T-helper 17 cell (primary cell): ENCODE data around the gene SLC24A1. TPM values are rescaled to one million over a fixed set of nuclear protein-coding genes. Genes with fewer than 3 reads are reported as not detected.

Experiments used
- ATAC-seq: fragments of 150-1000 bp; cut with Tn5 transposase; 2 replicates; pipeline ENCODE4 v1.10.0; 2021; ENCODE audit warnings: mild to moderate bottlenecking, moderate library complexity
- DNase-seq, 3 donors: peaks; one replicate each; pipeline versions ENCODE4 v3.0.0 to v3.0.0-alpha.2; 2020 to 2021
- H3K9me3 ChIP-seq: one replicate; pipeline ENCODE4 v1.7.0; 2013; ENCODE audit warnings: low read length, mild to moderate bottlenecking; ENCODE audit not compliant: control insufficient read depth, poor library complexity, severe bottlenecking
- H3K27ac Mint-ChIP-seq: one replicate; pipeline ENCODE4 v1.8.0; 2022; ENCODE audit warnings: mild to moderate bottlenecking, moderate library complexity, mixed read lengths
- H3K27me3 Mint-ChIP-seq: one replicate; pipeline ENCODE4 v1.8.0; 2022; ENCODE audit warnings: mixed read lengths
- H3K36me3 Mint-ChIP-seq: one replicate; pipeline ENCODE4 v1.8.0; 2022; ENCODE audit warnings: low read depth, mixed read lengths
- H3K4me1 Mint-ChIP-seq: one replicate; pipeline ENCODE4 v1.8.0; 2022; ENCODE audit warnings: mild to moderate bottlenecking, mixed read lengths
- H3K4me3 Mint-ChIP-seq: one replicate; pipeline ENCODE4 v1.8.0; 2022; ENCODE audit warnings: mild to moderate bottlenecking, moderate library complexity, mixed read lengths
- total RNA-seq, 4 donors: library from RNA in 2 of 4; stranded (reverse) in 2 of 4; gene quantifications; one replicate each; pipeline ENCODE4 v1.2.3 and lab custom pipeline; 2022 to 2026

Gene SLC24A1
- total RNA-seq, 2 donors from 2014 or later: 4.0 to 5.9 TPM

DNA sequence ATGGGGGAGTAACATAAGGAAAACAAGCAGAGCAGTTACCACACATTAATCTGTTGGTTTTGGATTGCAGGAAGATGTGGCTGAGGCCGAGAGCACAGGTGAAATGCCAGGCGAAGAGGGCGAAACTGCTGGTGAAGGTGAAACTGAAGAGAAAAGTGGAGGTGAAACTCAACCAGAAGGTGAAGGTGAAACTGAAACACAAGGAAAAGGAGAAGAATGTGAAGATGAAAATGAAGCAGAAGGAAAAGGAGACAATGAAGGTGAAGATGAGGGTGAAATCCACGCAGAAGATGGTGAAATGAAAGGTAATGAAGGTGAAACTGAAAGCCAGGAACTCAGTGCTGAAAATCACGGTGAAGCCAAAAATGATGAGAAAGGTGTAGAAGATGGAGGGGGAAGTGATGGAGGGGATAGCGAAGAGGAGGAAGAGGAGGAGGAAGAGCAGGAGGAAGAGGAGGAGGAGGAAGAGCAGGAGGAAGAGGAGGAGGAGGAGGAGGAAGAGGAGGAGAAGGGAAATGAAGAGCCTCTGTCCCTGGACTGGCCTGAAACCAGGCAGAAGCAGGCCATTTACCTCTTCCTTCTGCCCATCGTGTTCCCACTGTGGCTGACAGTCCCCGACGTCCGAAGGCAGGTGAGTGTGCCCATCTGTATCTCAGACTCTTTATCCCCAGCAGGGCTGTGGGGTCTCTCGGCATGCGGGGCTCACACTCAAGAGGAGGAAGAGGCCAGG lies 28.7 kb downstream of the SLC24A1 start:
- H3K27me3 Mint-ChIP-seq: no peaks in the 10 kb centered on the region
- no peak for ATAC-seq
- H3K4me3 Mint-ChIP-seq: no peak overlapping the region
- H3K9me3 ChIP-seq: no peaks in the 10 kb centered on the region
- no peak for DNase-seq
- peak overlapping the region; percentile 27 for H3K27ac Mint-ChIP-seq
- peaks cover 2% of the 10 kb centered on the region for H3K36me3 Mint-ChIP-seq
- peaks cover 14% of the 10 kb centered on the region for H3K4me1 Mint-ChIP-seq

DNA sequence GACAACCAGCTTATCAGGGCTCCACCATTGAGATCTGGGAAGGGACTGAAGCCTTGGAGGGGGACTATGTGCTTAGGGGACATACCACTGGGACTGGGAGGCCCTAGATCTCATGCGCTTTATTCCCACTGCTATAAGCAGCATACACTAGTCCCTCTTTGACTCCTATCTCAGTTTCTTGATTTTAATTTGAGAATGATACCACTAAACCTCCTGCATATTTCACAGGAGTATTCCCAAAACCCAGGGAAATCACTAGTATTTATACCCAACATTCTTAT lies 29.2 kb downstream of the SLC24A1 start:
- ATAC-seq: no peak
- H3K4me1 Mint-ChIP-seq: peaks cover 14% of the 10 kb centered on the region
- no peak overlapping the region for H3K27ac Mint-ChIP-seq
- no peaks in the 10 kb centered on the region for H3K9me3 ChIP-seq
- H3K4me3 Mint-ChIP-seq: no peak overlapping the region
- H3K27me3 Mint-ChIP-seq: no peaks in the 10 kb centered on the region
- no peak for DNase-seq
- peaks cover 2% of the 10 kb centered on the region for H3K36me3 Mint-ChIP-seq

DNA sequence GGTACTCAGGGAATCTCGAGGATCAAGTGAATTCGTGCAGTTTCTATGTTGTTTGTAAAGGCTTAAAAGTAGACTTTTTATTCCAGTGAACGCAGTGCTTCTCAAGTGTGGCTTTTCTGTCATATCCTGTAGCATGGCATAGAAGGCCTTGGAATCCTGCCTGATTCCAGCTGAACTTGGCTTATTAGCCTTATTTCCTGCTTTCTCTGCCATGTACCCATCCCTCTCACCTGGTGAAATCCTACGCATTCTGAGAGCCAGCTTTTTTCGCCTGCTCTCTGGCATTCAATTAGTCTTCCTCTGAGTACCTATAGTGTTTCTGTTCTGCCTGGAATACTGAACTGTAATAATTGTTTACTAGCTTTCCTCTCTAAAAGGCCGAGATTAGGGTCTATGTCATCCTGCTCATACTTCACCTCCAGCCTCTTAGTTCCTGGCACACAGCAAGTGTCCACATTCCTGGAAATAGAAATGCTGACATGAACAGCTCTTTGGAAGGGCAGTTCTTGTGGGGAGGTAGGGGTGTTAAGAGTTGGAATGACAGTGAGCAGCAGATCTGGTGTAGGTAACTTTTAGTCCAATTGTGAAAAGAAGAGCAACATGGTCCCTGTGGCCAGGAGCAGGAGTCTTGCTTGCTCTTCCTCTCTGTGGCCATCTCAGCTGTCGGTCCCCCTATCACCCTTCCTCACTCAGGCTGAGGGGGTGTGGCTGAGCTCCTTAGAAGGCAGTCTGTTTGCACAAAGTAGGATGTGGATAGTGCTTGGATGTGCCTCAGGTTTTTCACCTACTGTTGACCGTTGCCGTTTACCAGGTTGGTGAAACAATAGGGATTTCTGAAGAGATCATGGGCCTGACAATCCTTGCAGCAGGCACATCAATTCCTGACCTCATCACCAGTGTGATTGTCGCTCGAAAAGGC lies 30.4 kb downstream of the SLC24A1 start:
- ATAC-seq: no peak
- Mint-ChIP-seq H3K36me3 (peaks cover 2% of the 10 kb centered on the region), H3K27ac (no peak overlapping the region)

DNA sequence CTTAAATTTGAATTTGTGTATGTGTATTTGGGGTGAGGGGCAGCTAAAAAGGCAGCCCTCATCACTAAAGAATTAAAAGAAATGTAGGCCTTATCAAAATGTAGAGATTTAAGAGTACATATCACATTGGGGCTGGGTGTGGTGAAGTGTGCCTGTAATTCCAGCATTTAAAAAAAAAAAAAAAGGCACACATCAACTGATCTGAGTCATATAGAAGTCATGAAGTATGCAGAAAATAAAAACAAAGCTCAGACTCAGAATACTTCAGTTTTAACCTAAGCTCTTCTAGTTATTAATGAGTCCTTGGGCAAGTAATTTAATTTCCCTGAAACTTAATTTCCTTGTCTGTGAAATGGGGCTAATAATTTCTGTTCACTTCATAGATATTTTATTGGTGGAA lies 31.6 kb downstream of the SLC24A1 start:
- Mint-ChIP-seq H3K4me3 (no peak overlapping the region), H3K27me3 (no peaks in the 10 kb centered on the region), H3K4me1 (peaks cover 11% of the 10 kb centered on the region), H3K36me3 (peaks cover 2% of the 10 kb centered on the region), H3K27ac (no peak overlapping the region)
- H3K9me3 ChIP-seq: no peaks in the 10 kb centered on the region
- ATAC-seq: no peak
- no peak for DNase-seq

More for the DNA sequence above, 30.4 kb downstream of the SLC24A1 start:
- no peaks in the 10 kb centered on the region for H3K9me3 ChIP-seq
- Mint-ChIP-seq H3K4me3 (no peak overlapping the region), H3K4me1 (peaks cover 11% of the 10 kb centered on the region), H3K27me3 (no peaks in the 10 kb centered on the region)
- no peak for DNase-seq

DNA sequence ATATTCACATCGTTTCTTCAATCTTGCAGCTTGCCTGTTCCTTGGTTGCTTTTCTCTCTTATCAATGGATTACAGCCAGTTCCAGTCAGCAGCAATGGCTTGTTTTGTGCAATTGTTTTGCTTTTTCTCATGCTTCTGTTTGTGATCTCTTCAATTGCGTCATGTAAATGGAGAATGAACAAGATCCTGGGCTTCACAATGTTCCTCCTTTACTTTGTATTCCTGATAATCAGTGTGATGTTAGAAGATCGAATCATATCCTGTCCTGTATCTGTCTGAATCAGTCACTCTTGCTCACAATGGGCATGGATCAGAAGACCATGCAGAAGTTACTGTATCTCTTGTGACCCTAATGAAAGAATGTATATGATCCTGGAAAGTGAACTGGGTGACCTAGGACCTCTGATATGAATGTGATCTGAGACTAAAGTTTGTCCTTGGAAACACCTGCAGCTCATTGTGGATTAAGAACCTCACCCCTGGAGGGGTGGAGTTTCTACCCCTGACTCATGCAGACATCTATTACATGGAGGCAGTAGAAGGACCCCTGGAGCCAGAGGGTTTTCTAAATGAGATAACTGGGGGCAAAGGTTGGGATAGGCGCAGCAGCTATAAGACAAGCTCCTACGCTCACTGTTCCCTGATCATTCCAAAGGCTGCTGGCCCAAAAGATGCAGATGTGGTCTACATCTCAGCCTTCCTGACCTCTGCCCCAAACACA lies 32.2 kb downstream of the SLC24A1 start:
- Mint-ChIP-seq H3K36me3 (peaks cover 2% of the 10 kb centered on the region), H3K27ac (no peak overlapping the region), H3K27me3 (no peaks in the 10 kb centered on the region), H3K4me3 (no peak overlapping the region), H3K4me1 (peaks cover 11% of the 10 kb centered on the region)
- no peak for ATAC-seq
- H3K9me3 ChIP-seq: no peaks in the 10 kb centered on the region
- DNase-seq: no peak

DNA sequence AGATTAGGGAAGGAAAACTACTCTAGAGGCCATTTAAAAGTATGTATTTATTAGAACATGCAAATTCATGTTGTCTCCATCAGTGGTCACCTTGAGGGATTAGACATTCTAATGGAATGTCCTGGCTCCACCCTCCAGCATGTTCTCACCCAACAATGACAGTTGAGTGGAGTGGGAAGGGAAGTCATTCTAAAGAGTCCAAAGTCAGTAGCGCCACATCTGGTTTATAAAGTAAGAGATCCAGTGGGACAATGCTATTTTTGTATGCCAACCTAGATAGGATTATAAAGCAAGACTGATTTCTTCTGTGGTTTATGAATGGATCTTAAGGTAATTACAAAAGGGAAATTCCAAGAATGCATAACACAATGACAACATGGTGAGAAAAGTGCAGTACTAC lies 33.3 kb downstream of the SLC24A1 start:
- Mint-ChIP-seq H3K27me3 (no peaks in the 10 kb centered on the region), H3K36me3 (peaks cover 2% of the 10 kb centered on the region), H3K4me1 (peaks cover 11% of the 10 kb centered on the region), H3K27ac (no peak overlapping the region), H3K4me3 (no peak overlapping the region)
- no peaks in the 10 kb centered on the region for H3K9me3 ChIP-seq
- ATAC-seq (no peak), DNase-seq (no peak)

DNA sequence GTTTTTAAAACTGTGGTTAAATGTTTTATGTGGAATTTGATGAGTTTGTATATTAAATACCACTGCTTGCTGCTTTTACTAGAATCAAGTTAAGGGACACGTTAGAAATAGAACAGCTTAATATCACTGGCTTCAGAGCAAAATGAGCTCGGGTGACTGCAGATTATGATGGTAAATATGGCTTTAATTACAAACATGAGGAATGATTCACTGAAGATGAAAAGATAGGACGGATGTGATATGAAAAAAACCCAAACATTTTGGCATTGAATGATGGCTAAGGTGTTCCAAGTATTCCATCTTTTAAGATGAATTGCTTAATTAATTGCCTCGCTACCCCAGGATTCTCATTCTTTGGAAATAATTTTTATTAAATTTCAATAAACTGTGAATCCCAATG lies 33.7 kb downstream of the SLC24A1 start:
- Mint-ChIP-seq H3K27ac (no peak overlapping the region), H3K4me3 (no peak overlapping the region), H3K4me1 (peaks cover 7% of the 10 kb centered on the region), H3K27me3 (no peaks in the 10 kb centered on the region), H3K36me3 (peaks cover 2% of the 10 kb centered on the region)
- no peak for DNase-seq
- ATAC-seq: no peak
- H3K9me3 ChIP-seq: no peaks in the 10 kb centered on the region

DNA sequence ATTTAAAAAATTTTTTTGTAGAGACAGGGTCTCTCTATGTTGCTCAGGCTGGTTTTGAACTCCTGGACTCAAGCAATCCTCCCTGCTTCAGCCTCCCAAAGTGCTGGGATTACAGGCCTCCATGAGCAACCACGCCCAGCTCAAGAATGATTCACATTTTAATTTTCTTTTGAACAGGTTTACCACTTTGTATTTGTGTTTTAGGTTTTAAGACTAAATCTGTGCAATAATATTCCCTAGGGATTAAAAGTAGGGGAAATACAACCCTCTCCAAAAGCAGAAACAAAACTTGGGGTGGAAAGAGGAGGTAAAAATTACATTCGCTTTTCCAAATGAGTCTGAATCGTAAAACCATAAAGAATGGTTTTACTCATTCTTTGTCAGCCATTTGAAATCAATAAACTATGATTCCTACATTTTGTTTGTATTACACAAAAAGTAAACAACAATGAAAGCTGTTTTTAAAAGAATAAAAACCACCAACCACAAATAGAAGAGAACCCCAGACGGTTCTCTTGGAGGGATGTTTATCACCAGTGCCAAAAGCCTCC lies 37.8 kb downstream of the SLC24A1 start:
- Mint-ChIP-seq H3K27ac (no peak overlapping the region), H3K27me3 (no peaks in the 10 kb centered on the region), H3K4me3 (no peak overlapping the region), H3K36me3 (no peaks in the 10 kb centered on the region), H3K4me1 (no peaks in the 10 kb centered on the region)
- no peaks in the 10 kb centered on the region for H3K9me3 ChIP-seq
- DNase-seq: no peak
- ATAC-seq: no peak

DNA sequence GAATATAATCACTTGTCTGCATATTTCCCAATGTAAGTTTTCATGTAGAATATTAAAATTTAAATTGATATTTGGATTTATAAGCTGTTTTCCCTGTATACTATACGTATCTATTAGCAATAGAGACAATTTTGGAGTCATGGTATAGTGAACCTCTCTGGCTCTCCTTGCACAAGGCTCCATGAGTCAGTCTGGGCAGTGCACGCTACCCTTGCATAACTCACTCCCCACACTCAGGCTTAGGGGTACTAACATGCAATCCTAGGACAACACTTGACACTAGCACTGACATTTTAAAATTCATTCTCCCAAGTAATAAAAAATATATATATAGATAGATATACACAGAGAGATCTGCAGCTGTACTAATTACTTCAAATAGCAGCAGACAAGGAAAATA lies 39.2 kb downstream of the SLC24A1 start:
- Mint-ChIP-seq H3K4me3 (no peak overlapping the region), H3K27me3 (no peaks in the 10 kb centered on the region), H3K4me1 (no peaks in the 10 kb centered on the region), H3K36me3 (no peaks in the 10 kb centered on the region), H3K27ac (no peak overlapping the region)
- ATAC-seq (no peak), DNase-seq (no peak)
- H3K9me3 ChIP-seq: no peaks in the 10 kb centered on the region

DNA sequence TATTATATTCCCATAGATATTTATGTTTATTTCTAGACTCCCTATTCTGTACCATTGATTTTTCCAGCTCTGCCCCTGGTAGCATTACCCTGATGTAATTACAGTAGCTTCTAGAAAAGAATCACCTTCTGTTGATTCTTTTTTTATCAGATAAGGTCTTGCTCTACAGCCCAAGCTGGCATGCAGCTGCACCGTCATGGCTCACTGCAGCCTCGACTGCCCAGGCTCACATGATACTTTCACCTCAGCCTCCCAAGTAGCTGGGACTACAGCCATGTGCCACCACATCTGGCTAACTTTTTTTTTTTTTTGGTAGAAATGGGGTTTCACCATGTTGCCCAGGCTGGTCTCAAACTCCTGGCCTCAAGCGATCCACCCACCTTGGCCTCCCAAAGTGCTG lies 41.8 kb downstream of the SLC24A1 start:
- Mint-ChIP-seq H3K27ac (no peak overlapping the region), H3K36me3 (no peaks in the 10 kb centered on the region)

DNA sequence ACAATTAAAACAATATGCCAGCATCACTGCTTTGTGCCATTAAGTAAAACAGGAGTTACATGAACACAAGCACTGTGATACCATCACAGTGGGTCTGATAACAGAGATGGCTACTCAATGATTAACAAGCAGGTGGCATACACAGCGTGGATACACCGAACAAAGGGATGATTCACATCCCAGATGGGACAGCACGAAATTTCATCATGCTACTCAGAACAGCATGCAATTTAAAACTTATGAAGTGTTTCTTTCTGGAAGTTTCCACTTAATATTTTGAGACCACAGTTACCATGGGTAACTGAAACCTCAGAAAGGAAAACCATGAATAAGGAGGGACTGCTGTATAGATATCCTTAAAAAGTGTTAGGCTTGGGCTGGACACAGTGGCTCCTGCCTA lies 44.5 kb downstream of the SLC24A1 start:
- Mint-ChIP-seq H3K27ac (no peak overlapping the region), H3K4me3 (no peak overlapping the region), H3K27me3 (no peaks in the 10 kb centered on the region), H3K36me3 (no peaks in the 10 kb centered on the region), H3K4me1 (peaks cover 2% of the 10 kb centered on the region)
- ATAC-seq (no peak), DNase-seq (no peak)
- no peaks in the 10 kb centered on the region for H3K9me3 ChIP-seq

More for the DNA sequence above, 41.8 kb downstream of the SLC24A1 start:
- DNase-seq: no peak
- no peaks in the 10 kb centered on the region for H3K9me3 ChIP-seq
- Mint-ChIP-seq H3K4me1 (no peaks in the 10 kb centered on the region), H3K27me3 (no peaks in the 10 kb centered on the region), H3K4me3 (no peak overlapping the region)
- no peak for ATAC-seq

DNA sequence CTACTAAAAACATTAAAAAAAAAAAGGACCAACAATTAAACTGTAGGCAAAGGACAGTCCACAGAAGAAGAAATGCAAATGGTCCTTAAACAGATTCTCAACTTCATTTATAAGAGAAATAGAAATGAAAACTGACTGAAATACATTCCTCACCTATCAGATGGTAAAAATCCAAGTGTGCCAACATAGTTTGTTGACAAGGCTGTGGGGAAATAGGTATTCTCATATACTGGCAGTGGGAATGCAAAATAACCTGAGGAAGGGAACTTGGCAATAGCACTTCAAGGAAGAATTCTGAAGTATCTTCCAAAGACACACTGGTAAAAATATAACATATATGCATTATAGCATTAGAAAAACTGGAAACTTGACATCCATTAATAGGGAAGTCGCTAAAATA lies 53.8 kb downstream of the SLC24A1 start:
- no peak overlapping the region for H3K4me3 Mint-ChIP-seq
- ATAC-seq (no peak), DNase-seq (no peak)
- H3K27me3 Mint-ChIP-seq: no peaks in the 10 kb centered on the region
- no peaks in the 10 kb centered on the region for H3K36me3 Mint-ChIP-seq
- no peaks in the 10 kb centered on the region for H3K9me3 ChIP-seq
- no peak overlapping the region for H3K27ac Mint-ChIP-seq
- H3K4me1 Mint-ChIP-seq: peaks cover 3% of the 10 kb centered on the region

DNA sequence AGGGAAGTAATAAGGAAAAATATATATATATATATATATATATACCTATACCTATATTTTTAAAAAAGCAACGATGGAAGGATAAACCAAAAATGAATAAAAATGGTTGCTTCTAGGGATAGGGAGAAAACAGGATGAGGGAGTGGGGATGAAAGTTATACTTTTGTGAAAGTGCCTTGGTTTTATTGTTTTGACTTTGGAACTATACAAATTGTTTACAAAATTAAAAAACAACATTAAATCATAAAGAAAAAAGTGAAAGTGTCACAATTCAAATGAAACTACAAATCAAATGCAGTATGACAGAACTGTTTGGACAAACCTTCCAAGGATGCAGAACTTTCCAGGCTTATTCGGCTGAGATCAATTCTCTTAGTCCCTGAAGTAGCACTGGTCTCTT lies 54.4 kb downstream of the SLC24A1 start:
- DNase-seq (no peak), ATAC-seq (no peak)
- Mint-ChIP-seq H3K27ac (no peak overlapping the region), H3K36me3 (no peaks in the 10 kb centered on the region), H3K27me3 (no peaks in the 10 kb centered on the region), H3K4me3 (no peak overlapping the region), H3K4me1 (peaks cover 3% of the 10 kb centered on the region)
- H3K9me3 ChIP-seq: no peaks in the 10 kb centered on the region
